ENCODE measurements around the gene DAPK2. TPM values are rescaled to one million over a fixed set of nuclear protein-coding genes. Genes with fewer than 3 reads are reported as not detected.
"Not testable (repeated sequence)": the region's sequence is repeated elsewhere in the genome, so short reads cannot be mapped to it uniquely, and the experiment has no call there.

DAPK2 gene
- total and polyA plus RNA-seq, 12 donors, result 20.8 to 62.6 (median 38.5) TPM

DNA sequence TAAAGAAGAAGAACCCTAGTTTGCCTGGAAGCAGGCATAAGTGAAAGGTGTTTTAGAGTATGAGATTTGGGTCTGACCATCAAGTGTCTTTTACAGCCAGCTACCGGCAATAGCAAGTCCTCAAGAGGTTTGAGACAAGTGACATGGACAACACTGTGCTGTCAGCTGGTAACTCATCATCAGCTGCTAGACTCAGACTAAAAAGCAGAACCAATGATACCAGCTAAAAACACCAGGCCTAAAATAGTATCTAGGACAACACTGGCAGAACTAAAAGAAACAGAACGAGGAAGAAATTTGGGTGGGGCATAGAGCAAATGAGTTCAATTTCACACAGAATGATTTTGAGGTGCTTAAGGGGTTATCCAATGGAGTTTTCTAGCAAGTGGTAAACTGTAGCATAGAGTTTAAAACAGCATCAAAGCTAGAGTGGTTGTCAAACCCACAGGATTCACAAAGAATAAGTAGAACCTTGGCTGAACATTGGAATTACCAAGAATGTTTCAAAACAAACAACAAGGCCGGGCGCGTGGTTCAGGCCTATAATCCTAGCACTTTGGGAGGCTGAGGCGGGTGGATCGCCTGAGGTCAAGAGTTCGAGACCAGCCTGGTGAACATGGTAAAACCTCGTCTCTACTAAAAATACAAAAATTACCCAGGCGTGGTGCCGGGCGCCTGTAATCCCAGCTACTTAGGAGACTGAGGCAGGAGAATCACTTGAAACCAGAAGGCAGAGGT lies 43.4 kb upstream of the DAPK2 start:
- H3K9me3 ChIP-seq, result no peaks in the 10 kb centered on the region
- H3K27ac ChIP-seq, result peak overlapping the region; percentile 24 to 96 (median 63)
- peak in 2 of 8 donors; percentile 16 to 26 for ATAC-seq
- TF ChIP-seq, protein P1, sequence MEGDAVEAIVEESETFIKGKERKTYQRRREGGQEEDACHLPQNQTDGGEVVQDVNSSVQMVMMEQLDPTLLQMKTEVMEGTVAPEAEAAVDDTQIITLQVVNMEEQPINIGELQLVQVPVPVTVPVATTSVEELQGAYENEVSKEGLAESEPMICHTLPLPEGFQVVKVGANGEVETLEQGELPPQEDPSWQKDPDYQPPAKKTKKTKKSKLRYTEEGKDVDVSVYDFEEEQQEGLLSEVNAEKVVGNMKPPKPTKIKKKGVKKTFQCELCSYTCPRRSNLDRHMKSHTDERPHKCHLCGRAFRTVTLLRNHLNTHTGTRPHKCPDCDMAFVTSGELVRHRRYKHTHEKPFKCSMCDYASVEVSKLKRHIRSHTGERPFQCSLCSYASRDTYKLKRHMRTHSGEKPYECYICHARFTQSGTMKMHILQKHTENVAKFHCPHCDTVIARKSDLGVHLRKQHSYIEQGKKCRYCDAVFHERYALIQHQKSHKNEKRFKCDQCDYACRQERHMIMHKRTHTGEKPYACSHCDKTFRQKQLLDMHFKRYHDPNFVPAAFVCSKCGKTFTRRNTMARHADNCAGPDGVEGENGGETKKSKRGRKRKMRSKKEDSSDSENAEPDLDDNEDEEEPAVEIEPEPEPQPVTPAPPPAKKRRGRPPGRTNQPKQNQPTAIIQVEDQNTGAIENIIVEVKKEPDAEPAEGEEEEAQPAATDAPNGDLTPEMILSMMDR (IDR thresholded peaks at IDR 0.05), result no peak
- no peak for DNase-seq
- peaks cover 0 to 58% (median 52%) of the 10 kb centered on the region in 9 donors for H3K4me1 ChIP-seq
- no peak overlapping the region for H3K4me3 ChIP-seq
- no peaks in the 10 kb centered on the region for H3K27me3 ChIP-seq
- 72 to 81% methylated on average over 12 of the region's 12 CpGs for WGBS, 2 donors
- peaks cover 0 to 56% (median 18%) of the 10 kb centered on the region in 9 donors for H3K36me3 ChIP-seq
- intact Hi-C loops (cut with DNase I), result loop anchor here in 4 of 10 donors (5.0 to 10.0 kb wide), 4 partner anchors 63 to 295 kb away; partner anchors contain the start of genes SNX22 (in 3 of the 4), PCLAF (in 1 of the 4) and TRIP4 (in 1 of the 4)

DNA sequence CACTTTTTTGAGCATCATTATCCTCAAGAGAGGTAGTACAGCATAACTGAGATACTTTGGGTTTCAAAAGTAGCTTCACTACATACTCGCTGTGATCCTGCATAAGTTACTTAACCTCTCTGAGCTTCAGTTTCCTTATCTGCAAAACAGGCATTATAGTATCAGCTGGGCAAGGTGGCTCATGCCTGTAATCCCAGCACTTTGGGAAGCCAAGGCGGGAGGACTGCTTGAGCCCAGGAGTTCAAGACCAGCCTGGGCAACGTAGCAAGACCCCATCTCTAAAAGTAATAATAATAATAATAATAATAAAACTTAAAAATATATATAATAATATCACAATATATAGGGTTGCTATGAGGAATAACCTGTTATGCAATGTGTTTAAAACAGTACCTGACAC lies 36.5 kb upstream of the DAPK2 start:
- no peaks in the 10 kb centered on the region for H3K27me3 ChIP-seq
- no peak for DNase-seq
- no peak for ATAC-seq
- no peaks in the 10 kb centered on the region for H3K9me3 ChIP-seq
- TF ChIP-seq, protein P1 (IDR thresholded peaks at IDR 0.05), result no peak
- no peak overlapping the region for H3K4me3 ChIP-seq
- H3K27ac ChIP-seq, result no peak overlapping the region
- peaks cover 0 to 98% (median 24%) of the 10 kb centered on the region in 9 donors for H3K36me3 ChIP-seq
- H3K4me1 ChIP-seq, result no peaks in the 10 kb centered on the region
- intact Hi-C loops (cut with DNase I), result no loop called here
- WGBS, 2 donors, result 78 to 82% methylated on average over 3 of the region's 3 CpGs

DNA sequence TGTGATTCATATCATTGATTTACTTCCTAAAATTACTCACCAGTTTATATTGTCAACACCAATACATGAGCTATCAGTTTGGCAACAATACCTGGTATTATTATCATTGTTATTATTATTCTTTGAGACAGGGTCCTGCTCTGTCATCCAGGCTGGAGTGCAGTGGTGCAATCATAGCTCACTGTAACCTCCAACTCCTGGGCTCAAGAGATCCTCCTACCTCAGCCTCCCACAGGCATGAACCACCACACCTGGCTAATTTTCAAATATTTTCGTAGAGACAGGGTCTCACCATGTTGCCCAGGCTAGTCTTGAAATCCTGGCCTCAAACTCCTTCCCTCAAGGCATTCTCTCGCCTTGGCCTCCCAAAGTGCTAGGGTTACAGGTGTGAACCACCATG lies 27.2 kb upstream of the DAPK2 start:
- intact Hi-C loops (cut with DNase I), result loop anchor here in 2 of 10 donors (5.0 kb wide), 1 partner anchor 461 kb away; no protein-coding TSS in a partner anchor
- H3K4me3 ChIP-seq, DNase-seq, H3K27me3 ChIP-seq, H3K9me3 ChIP-seq, ATAC-seq: not testable (repeated sequence)
- H3K4me1 ChIP-seq, result peaks cover 0 to 55% (median 18%) of the 10 kb centered on the region in 9 donors
- peaks cover 0 to 55% (median 25%) of the 10 kb centered on the region in 9 donors for H3K36me3 ChIP-seq
- peak overlapping the region in 1 of 10 donors; percentile 11 for H3K27ac ChIP-seq
- WGBS, 2 donors, result 96 to 97% methylated on average over 2 of the region's 2 CpGs

DNA sequence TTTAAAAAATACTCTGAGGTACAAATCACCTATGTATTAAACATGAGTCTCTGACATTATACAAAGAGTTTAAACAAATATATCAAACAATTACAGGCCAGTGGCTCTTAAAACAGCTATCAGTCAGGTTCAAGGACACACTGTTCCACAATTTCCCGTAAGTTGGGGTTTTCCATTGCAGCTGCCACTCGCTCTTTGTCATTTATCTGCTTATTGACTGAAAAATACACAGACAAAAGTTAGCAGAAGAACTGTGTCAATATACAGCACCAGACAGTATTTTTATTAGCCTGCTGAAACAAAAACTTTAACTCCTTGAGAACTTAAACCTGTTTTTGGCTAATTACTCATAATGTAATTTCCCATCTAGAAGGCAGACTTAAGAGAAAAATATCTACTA lies 26.5 kb upstream of the DAPK2 start:
- 81 to 98% methylated on average over 2 of the region's 2 CpGs for WGBS, 2 donors
- H3K27ac ChIP-seq, result peak overlapping the region in 1 of 10 donors; percentile 11
- peaks cover 0 to 49% (median 25%) of the 10 kb centered on the region in 9 donors for H3K36me3 ChIP-seq
- TF ChIP-seq, protein P1 (IDR thresholded peaks at IDR 0.05), result no peak
- ATAC-seq (no peak), DNase-seq (no peak)
- no peak overlapping the region for H3K4me3 ChIP-seq
- intact Hi-C loops (cut with DNase I), result loop anchor here in 2 of 10 donors (5.0 kb wide), 1 partner anchor 461 kb away; no protein-coding TSS in a partner anchor
- H3K9me3 ChIP-seq, result no peaks in the 10 kb centered on the region
- no peaks in the 10 kb centered on the region for H3K27me3 ChIP-seq
- H3K4me1 ChIP-seq, result peaks cover 0 to 57% (median 20%) of the 10 kb centered on the region in 9 donors
